ENCODE measurements around the gene THRB. TPM values are rescaled to one million over a fixed set of nuclear protein-coding genes. Genes with fewer than 3 reads are reported as not detected.

Gene THRB
- total RNA-seq, 4 donors from 2014 or later, result 19.8 to 25.8 (median 23.4) TPM

DNA sequence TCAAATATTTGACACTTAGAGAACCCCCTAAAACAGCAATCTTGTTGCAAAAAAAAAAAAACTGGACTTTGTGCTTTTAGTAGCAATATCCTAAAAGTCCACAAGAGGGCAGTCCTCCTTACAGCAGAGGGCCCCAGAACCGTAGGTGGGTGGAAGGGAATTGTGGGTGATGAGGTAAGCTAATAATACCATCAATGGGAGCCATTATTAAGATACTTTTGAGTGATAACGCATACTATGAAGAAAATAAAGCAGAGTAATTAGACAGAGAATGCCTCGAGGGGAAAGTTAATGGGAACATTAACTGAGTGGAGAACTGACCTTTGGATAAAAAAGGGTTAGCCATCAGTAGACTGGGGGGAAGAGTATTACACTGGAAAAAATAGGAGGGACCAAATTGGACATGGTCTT, 229.9 kb downstream of the THRB start:
- intact Hi-C loops (cut with DNase I; ENCODE audit: low total_unique reads), result no loop called here
- WGBS, 2 donors, result 38 to 42% methylated on average over 3 of the region's 3 CpGs
- H3K4me3 ChIP-seq (ENCODE audit: low read depth, poor library complexity, severe bottlenecking), result no peak overlapping the region
- TF ChIP-seq, protein P1, sequence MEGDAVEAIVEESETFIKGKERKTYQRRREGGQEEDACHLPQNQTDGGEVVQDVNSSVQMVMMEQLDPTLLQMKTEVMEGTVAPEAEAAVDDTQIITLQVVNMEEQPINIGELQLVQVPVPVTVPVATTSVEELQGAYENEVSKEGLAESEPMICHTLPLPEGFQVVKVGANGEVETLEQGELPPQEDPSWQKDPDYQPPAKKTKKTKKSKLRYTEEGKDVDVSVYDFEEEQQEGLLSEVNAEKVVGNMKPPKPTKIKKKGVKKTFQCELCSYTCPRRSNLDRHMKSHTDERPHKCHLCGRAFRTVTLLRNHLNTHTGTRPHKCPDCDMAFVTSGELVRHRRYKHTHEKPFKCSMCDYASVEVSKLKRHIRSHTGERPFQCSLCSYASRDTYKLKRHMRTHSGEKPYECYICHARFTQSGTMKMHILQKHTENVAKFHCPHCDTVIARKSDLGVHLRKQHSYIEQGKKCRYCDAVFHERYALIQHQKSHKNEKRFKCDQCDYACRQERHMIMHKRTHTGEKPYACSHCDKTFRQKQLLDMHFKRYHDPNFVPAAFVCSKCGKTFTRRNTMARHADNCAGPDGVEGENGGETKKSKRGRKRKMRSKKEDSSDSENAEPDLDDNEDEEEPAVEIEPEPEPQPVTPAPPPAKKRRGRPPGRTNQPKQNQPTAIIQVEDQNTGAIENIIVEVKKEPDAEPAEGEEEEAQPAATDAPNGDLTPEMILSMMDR (IDR thresholded peaks at IDR 0.05), result peak in 1 of 3 donors; percentile 38
- TF ChIP-seq POLR2A (IDR thresholded peaks at IDR 0.05), result no peak
- DNase-seq (ENCODE audit: low spot score in 2 of 2), result no peak

DNA sequence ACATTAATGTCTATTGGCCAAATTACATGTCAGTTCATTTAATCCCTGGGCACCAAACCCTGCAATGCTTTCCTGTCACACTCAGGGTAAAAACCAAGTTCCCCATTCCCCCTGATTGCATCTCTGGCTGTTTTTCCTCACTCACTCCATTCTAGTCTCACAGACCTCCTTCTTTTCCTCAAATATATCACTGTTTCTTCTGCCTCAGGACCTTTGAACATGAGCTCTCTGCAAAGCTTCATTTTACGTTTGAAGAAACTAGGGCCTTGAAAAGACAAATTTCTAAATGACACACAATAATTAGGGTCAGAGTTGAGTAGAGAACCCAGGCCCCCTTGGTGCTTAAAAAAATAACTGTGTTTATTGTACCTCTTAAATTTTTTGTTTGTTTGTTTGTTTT, 230.6 kb downstream of the THRB start:
- intact Hi-C loops (cut with DNase I; ENCODE audit: low total_unique reads), result no loop called here
- no peak overlapping the region for H3K4me3 ChIP-seq (ENCODE audit: low read depth, poor library complexity, severe bottlenecking)
- 89 to 97% methylated on average over 1 of the region's 1 CpG for WGBS, 2 donors
- TF ChIP-seq, protein P1 (IDR thresholded peaks at IDR 0.05), result no peak
- no peak for TF ChIP-seq POLR2A (IDR thresholded peaks at IDR 0.05)
- DNase-seq (ENCODE audit: low spot score in 2 of 2), result no peak

DNA sequence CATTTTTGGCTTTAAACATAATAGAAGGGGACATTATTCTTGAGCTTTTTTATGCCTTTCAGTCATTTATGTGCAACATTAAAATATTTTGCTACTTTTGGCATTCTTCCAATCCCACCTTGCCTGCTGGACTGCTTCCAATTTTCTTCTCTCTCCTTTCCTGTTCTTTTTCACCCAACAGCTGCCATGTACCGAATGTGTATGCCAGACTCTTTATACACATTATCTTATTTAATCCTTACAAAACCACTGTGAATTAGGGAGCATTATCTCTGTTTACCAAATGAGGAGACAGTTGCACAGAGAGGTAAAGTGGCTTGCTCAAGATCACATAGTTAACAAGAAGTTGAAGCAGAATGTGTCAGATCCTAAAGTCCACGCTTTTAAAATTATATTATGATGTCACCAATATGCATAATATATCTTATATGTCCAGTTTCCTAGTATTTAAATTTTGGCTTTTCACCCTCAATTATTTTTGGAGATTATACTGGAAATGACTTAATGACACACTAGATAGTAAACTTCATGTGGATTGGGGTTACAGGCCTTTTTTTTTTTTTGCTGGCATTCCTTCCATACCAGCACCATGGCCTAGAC, 231.5 kb downstream of the THRB start:
- intact Hi-C loops (cut with DNase I; ENCODE audit: low total_unique reads), result no loop called here
- WGBS, 2 donors, result 66 to 74% methylated on average over 2 of the region's 2 CpGs
- no peak overlapping the region for H3K4me3 ChIP-seq (ENCODE audit: low read depth, poor library complexity, severe bottlenecking)
- no peak for DNase-seq (ENCODE audit: low spot score in 2 of 2)
- TF ChIP-seq, protein P1 (IDR thresholded peaks at IDR 0.05), result no peak

DNA sequence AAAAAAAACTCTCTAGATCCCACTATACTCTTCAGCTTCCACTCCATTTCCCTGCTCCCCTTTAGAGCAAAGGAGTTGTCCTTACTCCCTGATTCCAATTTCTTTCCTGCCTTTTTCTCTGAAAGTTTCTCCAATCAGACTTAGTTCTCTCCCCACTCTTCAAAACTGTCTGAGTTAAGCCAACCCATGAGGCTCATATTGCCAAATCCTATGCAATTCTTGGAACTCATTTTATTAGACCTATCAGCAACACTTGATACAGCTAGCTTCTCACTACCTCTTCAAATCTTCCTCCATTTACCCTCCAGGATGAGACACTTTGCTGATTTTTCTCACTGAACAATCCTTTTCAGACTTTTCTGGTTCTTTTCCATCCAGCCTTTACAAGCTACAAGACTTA, 233.1 kb downstream of the THRB start:
- no peak for DNase-seq (ENCODE audit: low spot score in 2 of 2)
- intact Hi-C loops (cut with DNase I; ENCODE audit: low total_unique reads), result no loop called here
- TF ChIP-seq, protein P1 (IDR thresholded peaks at IDR 0.05), result no peak
- TF ChIP-seq POLR2A (IDR thresholded peaks at IDR 0.05), result no peak

DNA sequence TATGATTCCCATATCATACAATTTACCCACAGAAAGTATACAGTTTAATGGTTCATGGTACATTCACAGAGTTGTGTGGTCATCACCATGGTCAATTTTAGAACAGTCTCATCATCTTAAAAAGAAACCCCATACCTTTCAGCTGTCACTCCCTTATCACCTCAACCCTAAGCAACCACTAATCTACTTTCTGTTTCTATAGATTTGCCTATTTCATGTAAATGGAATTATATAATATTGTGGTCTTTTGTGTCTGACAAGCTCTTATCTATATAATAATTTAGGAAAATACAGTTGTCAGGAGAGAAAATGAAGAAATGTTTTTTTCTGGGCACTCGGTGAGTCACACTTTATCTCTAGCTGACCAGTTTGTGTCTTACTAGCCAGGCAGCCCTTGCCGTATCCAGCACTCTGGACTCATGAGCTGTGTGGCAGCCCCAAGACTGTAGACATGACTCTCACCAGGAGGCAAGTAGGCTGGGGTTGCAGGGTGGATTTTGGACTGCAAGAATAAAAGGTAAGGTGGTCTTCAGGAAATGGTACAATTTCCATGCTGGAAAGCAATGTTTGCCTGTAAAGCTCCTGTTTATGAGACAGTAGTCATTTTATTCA, 234.6 kb downstream of the THRB start:
- intact Hi-C loops (cut with DNase I; ENCODE audit: low total_unique reads), result no loop called here
- 88 to 91% methylated on average over 2 of the region's 2 CpGs for WGBS, 2 donors
- no peak for DNase-seq (ENCODE audit: low spot score in 2 of 2)
- H3K4me3 ChIP-seq (ENCODE audit: low read depth, poor library complexity, severe bottlenecking), result no peak overlapping the region
- TF ChIP-seq POLR2A (IDR thresholded peaks at IDR 0.05), result no peak
- TF ChIP-seq, protein P1 (IDR thresholded peaks at IDR 0.05), result no peak

More for the DNA sequence above, 233.1 kb downstream of the THRB start:
- no peak overlapping the region for H3K4me3 ChIP-seq (ENCODE audit: low read depth, poor library complexity, severe bottlenecking)
